ENCODE measurements around the gene OPA3.

GRCh38 chr19:45502111-45502510 lies 82.5 kb downstream of the OPA3 start:
- no peak for TF ChIP-seq CTCF (IDR thresholded peaks at IDR 0.05)
- no peak for TF ChIP-seq POLR2A (IDR thresholded peaks at IDR 0.05)
- TF ChIP-seq POLR2AphosphoS5 (IDR thresholded peaks at IDR 0.05) = no peak
